H9 (cell line): ENCODE measurements around the gene KAT2B. TPM values are rescaled to one million over a fixed set of nuclear protein-coding genes. Genes with fewer than 3 reads are reported as not detected.

Source experiments
- DNase-seq: peaks from one replicate; pipeline ENCODE4 v3.0.0-alpha.2; 2017
- H2AFZ ChIP-seq: one replicate; pipeline ENCODE4 v1.6.1; 2013; ENCODE audit warnings: mild to moderate bottlenecking, low read length, control low read depth, moderate library complexity
- H2AK5ac ChIP-seq: 2 replicates; pipeline ENCODE4 v1.6.1; 2013; ENCODE audit warnings: low read length, control low read depth, mixed read lengths; ENCODE audit not compliant: insufficient read length
- H2BK120ac ChIP-seq: one replicate; pipeline ENCODE4 v1.6.1; 2013; ENCODE audit warnings: low read depth, mild to moderate bottlenecking, low read length, control low read depth, inconsistent platforms; ENCODE audit not compliant: poor library complexity, severe bottlenecking
- H2BK12ac ChIP-seq: 2 replicates; pipeline ENCODE4 v1.6.1; 2013; ENCODE audit warnings: low read length, control low read depth, mixed read lengths, low read depth; ENCODE audit not compliant: insufficient read length
- H2BK15ac ChIP-seq: 2 replicates; pipeline ENCODE4 v1.6.1; 2013; ENCODE audit warnings: low read depth, low read length, control low read depth
- H2BK20ac ChIP-seq: one replicate; pipeline ENCODE4 v1.6.1; 2013; ENCODE audit warnings: low read depth, mild to moderate bottlenecking, low read length, control low read depth, inconsistent platforms; ENCODE audit not compliant: poor library complexity, severe bottlenecking
- H2BK5ac ChIP-seq: 2 replicates; pipeline ENCODE4 v1.6.1; 2013; ENCODE audit warnings: low read length, control low read depth, mixed read lengths; ENCODE audit not compliant: insufficient read length
- H3K14ac ChIP-seq: 2 replicates; pipeline ENCODE4 v1.6.1; 2013; ENCODE audit warnings: low read length, control low read depth; ENCODE audit not compliant: insufficient read depth
- H3K18ac ChIP-seq: 2 replicates; pipeline ENCODE4 v1.6.1; 2013; ENCODE audit warnings: low read depth, mild to moderate bottlenecking, mixed read lengths, low read length, control low read depth; ENCODE audit not compliant: insufficient read length
- H3K23ac ChIP-seq: 2 replicates; pipeline ENCODE4 v1.6.1; 2013; ENCODE audit warnings: low read length, control low read depth, mixed read lengths, low read depth; ENCODE audit not compliant: insufficient read length
- H3K23me2 ChIP-seq: 2 replicates; pipeline ENCODE4 v1.6.1; 2013; ENCODE audit warnings: low read depth, mild to moderate bottlenecking, mixed read lengths, low read length, control low read depth; ENCODE audit not compliant: insufficient read length, poor library complexity, severe bottlenecking
- H3K27ac ChIP-seq: 2 replicates; pipeline ENCODE4 v1.5.1; 2013; ENCODE audit warnings: low read length, control low read depth, mixed read lengths, low read depth; ENCODE audit not compliant: insufficient read length
- H3K27me3 ChIP-seq: 2 replicates; pipeline ENCODE4 v1.6.1; 2013; ENCODE audit warnings: low read length, control low read depth, inconsistent platforms; ENCODE audit not compliant: insufficient read depth
- H3K4ac ChIP-seq: 2 replicates; pipeline ENCODE4 v1.6.1; 2013; ENCODE audit warnings: low read depth, mild to moderate bottlenecking, control low read depth, inconsistent platforms, low read length, moderate library complexity
- H3K4me1 ChIP-seq: 2 replicates; pipeline ENCODE4 v1.6.1; 2013; ENCODE audit warnings: low read length, control low read depth, inconsistent platforms; ENCODE audit not compliant: insufficient read depth
- H3K4me2 ChIP-seq: 2 replicates; pipeline ENCODE4 v1.6.1; 2013; ENCODE audit warnings: low read length, control low read depth, mixed read lengths; ENCODE audit not compliant: insufficient read length, insufficient read depth
- H3K56ac ChIP-seq: 2 replicates; pipeline ENCODE4 v1.6.1; 2013; ENCODE audit warnings: low read depth, mild to moderate bottlenecking, mixed read lengths, low read length, control low read depth; ENCODE audit not compliant: insufficient read length
- H3K79me1 ChIP-seq: 2 replicates; pipeline ENCODE4 v1.6.1; 2013; ENCODE audit warnings: low read depth, mild to moderate bottlenecking, moderate library complexity, low read length, control low read depth, inconsistent platforms; ENCODE audit not compliant: insufficient read depth, poor library complexity, severe bottlenecking
- H3K79me2 ChIP-seq: 2 replicates; pipeline ENCODE4 v1.6.1; 2013; ENCODE audit warnings: low read length, control low read depth, inconsistent platforms; ENCODE audit not compliant: insufficient read depth
- H3K9ac ChIP-seq: 2 replicates; pipeline ENCODE4 v1.6.1; 2013; ENCODE audit warnings: low read length, control low read depth, mixed read lengths; ENCODE audit not compliant: insufficient read length; ENCODE audit errors: extremely low read depth
- H3K9me3 ChIP-seq: one replicate; pipeline ENCODE4 v1.6.1; 2013; ENCODE audit warnings: low read depth, low read length, inconsistent platforms; ENCODE audit not compliant: control insufficient read depth
- H3T11ph ChIP-seq: one replicate; pipeline ENCODE4 v1.6.1; 2013; ENCODE audit warnings: mild to moderate bottlenecking, low read length, control low read depth, inconsistent platforms
- H4K20me1 ChIP-seq: one replicate; pipeline ENCODE4 v1.6.1; 2013; ENCODE audit not compliant: control insufficient read depth, insufficient read length, insufficient read depth
- H4K5ac ChIP-seq: 2 replicates; pipeline ENCODE4 v1.6.1; 2013; ENCODE audit warnings: low read depth, mild to moderate bottlenecking, mixed read lengths, low read length, control low read depth; ENCODE audit not compliant: insufficient read length
- H4K8ac ChIP-seq: replicated peaks from 2 replicates; pipeline ENCODE4 v1.6.1; 2013; ENCODE audit warnings: low read length, control low read depth, mixed read lengths, low read depth; ENCODE audit not compliant: insufficient read length
- H4K91ac ChIP-seq: 2 replicates; pipeline ENCODE4 v1.6.1; 2013; ENCODE audit warnings: low read depth, mild to moderate bottlenecking, moderate library complexity, mixed read lengths, low read length, control low read depth; ENCODE audit not compliant: insufficient read length
- H3K27ac Mint-ChIP-seq, 3 experiments: 2 replicates in 2 of 3; 3 replicates in 1 of 3; pipeline ENCODE4 v1.8.0; 2020 to 2021; ENCODE audit warnings: mixed read lengths in 3 of 3, mild to moderate bottlenecking in 1 of 3, moderate library complexity in 1 of 3
- H3K27me3 Mint-ChIP-seq: 2 replicates; pipeline ENCODE4 v1.8.0; 2021; ENCODE audit warnings: low read depth, mild to moderate bottlenecking, moderate library complexity, mixed read lengths
- H3K36me3 Mint-ChIP-seq, 3 experiments: 2 replicates in 2 of 3; 3 replicates in 1 of 3; pipeline ENCODE4 v1.8.0; 2020 to 2021; ENCODE audit warnings: low read depth in 3 of 3, mixed read lengths in 3 of 3; ENCODE audit not compliant: insufficient read depth in 1 of 3
- H3K4me1 Mint-ChIP-seq, 2 experiments: 2 replicates each; pipeline ENCODE4 v1.8.0; 2020; ENCODE audit warnings: mixed read lengths in 2 of 2
- H3K4me3 Mint-ChIP-seq, 2 experiments: 2 replicates in 1 of 2; 3 replicates in 1 of 2; pipeline ENCODE4 v1.8.0; 2020 to 2021; ENCODE audit warnings: mild to moderate bottlenecking in 2 of 2, mixed read lengths in 2 of 2, moderate library complexity in 1 of 2
- H3K9me3 Mint-ChIP-seq, 2 experiments: 2 replicates in 1 of 2; 3 replicates in 1 of 2; pipeline ENCODE4 v1.8.0; 2020; ENCODE audit warnings: mild to moderate bottlenecking in 2 of 2, mixed read lengths in 2 of 2, moderate library complexity in 1 of 2
- WGBS: extraction: QIAGEN DNeasy Blood & Tissue Kit; methylation state at CpG from one replicate; pipeline ENCODE4 v1.1.7; 2013; ENCODE audit warnings: missing lambda C conversion rate, low lambda C conversion rate, mixed read lengths; ENCODE audit not compliant: insufficient read length; ENCODE audit errors: extremely low coverage; 5-methylcytosine and 5-hydroxymethylcytosine counted together
- total RNA-seq: library from RNA; stranded (reverse); gene quantifications from 2 replicates; pipeline ENCODE4 v1.2.1, GENCODE V29; 2021
- TF ChIP-seq, protein P1 (sequence below): fragments of 200-600 bp; sonication (generic); conservative IDR thresholded peaks from 3 replicates; pipeline ENCODE4 v1.8.0; 2021; ENCODE audit warnings: antibody characterized with exemption, mild to moderate bottlenecking

Gene KAT2B
- total RNA-seq, 1 experiment from 2014 or later = 6.3 TPM

DNA sequence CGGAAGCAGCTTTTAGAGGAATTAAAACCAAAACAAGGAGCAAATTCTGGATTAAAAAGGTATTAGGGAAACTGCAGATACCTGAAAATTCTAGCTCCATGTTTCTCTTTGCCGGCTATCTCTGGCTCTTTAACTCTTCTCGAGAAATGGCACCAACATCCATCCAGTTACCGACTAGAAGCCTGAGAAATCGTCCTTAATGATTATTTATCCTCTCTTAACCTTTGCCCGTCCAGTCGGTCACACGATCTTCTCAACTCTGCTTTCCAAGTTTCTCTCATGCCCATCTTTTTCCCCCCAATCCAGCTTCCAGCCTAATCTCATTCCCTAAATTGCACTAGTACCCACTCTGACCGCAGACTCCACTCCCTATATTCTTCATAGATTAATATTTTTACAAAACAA lies 146.4 kb downstream of the KAT2B start:
- TF ChIP-seq, protein P1, sequence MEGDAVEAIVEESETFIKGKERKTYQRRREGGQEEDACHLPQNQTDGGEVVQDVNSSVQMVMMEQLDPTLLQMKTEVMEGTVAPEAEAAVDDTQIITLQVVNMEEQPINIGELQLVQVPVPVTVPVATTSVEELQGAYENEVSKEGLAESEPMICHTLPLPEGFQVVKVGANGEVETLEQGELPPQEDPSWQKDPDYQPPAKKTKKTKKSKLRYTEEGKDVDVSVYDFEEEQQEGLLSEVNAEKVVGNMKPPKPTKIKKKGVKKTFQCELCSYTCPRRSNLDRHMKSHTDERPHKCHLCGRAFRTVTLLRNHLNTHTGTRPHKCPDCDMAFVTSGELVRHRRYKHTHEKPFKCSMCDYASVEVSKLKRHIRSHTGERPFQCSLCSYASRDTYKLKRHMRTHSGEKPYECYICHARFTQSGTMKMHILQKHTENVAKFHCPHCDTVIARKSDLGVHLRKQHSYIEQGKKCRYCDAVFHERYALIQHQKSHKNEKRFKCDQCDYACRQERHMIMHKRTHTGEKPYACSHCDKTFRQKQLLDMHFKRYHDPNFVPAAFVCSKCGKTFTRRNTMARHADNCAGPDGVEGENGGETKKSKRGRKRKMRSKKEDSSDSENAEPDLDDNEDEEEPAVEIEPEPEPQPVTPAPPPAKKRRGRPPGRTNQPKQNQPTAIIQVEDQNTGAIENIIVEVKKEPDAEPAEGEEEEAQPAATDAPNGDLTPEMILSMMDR = no peak
- Histone ChIP-seq H3K27me3 (no peaks in the 10 kb centered on the region), H3K79me1 (no peaks in the 10 kb centered on the region), H2BK5ac (no peak overlapping the region), H3K23ac (no peak overlapping the region), H3K56ac (no peak overlapping the region), H3K23me2 (peaks cover 12% of the 10 kb centered on the region), H3K79me2 (peaks cover 7% of the 10 kb centered on the region; the same call in 1 of the 2 replicates), H2BK12ac (no peak overlapping the region), H3K27ac (peak overlapping the region; percentile 86), H3K4ac (no peak overlapping the region), H2BK15ac (no peak overlapping the region), H2BK120ac (no peak overlapping the region), H3K9me3 (no peaks in the 10 kb centered on the region), H3K18ac (peak overlapping the region; percentile 84), H4K8ac (no peak overlapping the region), H2AFZ (no peak overlapping the region), H2BK20ac (no peak overlapping the region), H4K91ac (no peak overlapping the region), H3K4me1 (no peaks in the 10 kb centered on the region), H2AK5ac (no peak overlapping the region), H3K4me2 (peak overlapping the region; percentile 90), H4K5ac (no peak overlapping the region), H3T11ph (no peak overlapping the region), H3K14ac (peak overlapping the region; percentile 86; the same call in 1 of the 2 replicates), H4K20me1 (no peaks in the 10 kb centered on the region), H3K9ac (peak overlapping the region; percentile 98)
- Mint-ChIP-seq H3K4me3 (no peak overlapping the region), H3K27me3 (no peaks in the 10 kb centered on the region), H3K9me3 (no peaks in the 10 kb centered on the region), H3K27ac (no peak overlapping the region), H3K4me1 (peaks cover 3 to 6% of the 10 kb centered on the region in 2 experiments; a peak in 2 of 4 replicates), H3K36me3 (peaks cover 9 to 22% (median 18%) of the 10 kb centered on the region in 3 experiments; a peak in 6 of 7 replicates)
- no CpG with 5 or more reads among the region's 9 CpGs for WGBS
- DNase-seq = no peak
